GM18951 (cell line): ENCODE data around the gene OCIAD1.
"Not testable (repeated sequence)": the region's sequence is repeated elsewhere in the genome, so short reads cannot be mapped to it uniquely, and the experiment has no call there.

Experiments
- POLR2A ChIP-seq: IDR thresholded peaks from 4 replicates; pipeline ENCODE4 v1.6.1; 2011; ENCODE audit warnings: mild to moderate bottlenecking; ENCODE audit not compliant: insufficient read length, insufficient read depth; ENCODE audit errors: extremely low read depth
- in situ Hi-C: fragments of 300-500 bp; cut with MboI; formaldehyde crosslinking; loops from one replicate; pipeline ENCODE4 v1.12.0; 2022; ENCODE audit warnings: low sequenced_read_pairs, mixed read lengths, inconsistent platforms; ENCODE audit not compliant: unreplicated experiment

OCIAD1 gene

DNA sequence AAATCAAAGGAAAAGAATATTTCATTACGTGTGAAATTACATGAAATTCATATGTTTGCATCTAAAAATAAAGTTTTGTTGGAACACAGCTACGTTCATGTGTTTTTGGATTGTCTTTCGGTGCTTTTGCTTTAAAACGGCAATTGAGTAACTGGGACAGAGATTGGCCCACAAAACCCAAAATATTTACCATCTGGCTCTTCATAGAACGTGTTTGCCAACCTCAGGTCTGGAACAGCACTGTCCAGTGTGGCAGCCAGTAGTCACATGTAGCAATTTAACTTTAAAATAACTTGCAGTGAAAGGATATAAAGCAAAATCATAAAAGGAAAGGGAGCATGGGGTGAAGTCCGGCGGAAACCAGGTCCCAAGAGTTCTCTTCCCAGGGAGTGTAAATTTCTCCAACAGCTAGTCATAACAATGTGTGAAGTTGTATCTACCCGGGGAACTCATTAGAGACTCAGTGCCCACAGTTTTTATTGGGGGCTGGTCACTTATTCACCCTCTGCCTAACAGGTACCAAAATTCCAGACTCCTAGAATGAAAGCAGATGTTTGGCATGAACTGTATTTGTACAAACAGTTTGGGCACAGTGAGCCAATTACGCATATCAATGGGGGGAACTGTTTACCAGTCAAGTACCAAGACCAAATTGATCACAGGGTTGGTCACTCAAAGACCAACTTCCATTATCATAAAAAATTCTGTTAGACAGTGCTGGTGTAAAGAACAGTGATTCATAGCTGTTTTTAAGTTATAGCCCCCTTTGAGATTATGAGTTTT lies 10.3 kb downstream of the OCIAD1 start:
- no peak for TF ChIP-seq POLR2A

DNA sequence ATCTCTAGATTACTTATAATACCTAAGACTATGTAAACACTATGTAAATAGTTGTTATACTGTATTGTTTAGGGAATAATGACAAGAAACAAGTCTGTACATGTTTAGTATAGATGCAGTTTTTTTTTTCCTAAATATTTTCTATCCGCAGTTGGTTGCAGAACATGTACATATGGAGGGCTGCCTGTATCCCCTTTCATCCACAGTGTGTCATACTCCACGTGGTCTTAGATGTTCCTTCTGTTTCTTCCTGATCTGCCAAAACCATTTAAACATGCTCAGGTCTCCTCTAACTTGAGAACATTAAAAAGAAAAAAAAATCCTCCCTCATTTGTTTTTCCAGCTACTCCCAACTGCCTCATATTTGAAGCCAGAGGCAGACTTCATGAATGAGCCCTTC lies 14.0 kb downstream of the OCIAD1 start:
- in situ Hi-C loops = no loop called here
- no peak for TF ChIP-seq POLR2A

More for the DNA sequence above, 10.3 kb downstream of the OCIAD1 start:
- in situ Hi-C loops = no loop called here

DNA sequence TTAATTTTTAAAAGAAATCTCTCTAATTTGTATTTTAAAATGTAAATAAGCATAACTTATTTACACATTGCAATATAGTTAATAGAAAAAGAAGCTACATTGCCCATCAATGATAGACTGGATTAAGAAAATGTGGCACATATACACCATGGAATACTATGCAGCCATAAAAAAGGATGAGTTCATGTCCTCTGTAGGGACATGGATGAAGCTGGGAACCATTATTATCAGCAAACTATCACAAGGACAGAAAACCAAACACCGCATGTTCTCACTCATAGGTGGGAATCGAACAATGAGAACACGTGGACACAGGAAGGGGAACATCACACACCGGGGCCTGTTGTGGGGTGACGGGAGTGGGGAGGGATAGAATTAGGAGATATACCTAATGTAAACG lies 17.9 kb downstream of the OCIAD1 start:
- in situ Hi-C loops = not testable (repeated sequence)

DNA sequence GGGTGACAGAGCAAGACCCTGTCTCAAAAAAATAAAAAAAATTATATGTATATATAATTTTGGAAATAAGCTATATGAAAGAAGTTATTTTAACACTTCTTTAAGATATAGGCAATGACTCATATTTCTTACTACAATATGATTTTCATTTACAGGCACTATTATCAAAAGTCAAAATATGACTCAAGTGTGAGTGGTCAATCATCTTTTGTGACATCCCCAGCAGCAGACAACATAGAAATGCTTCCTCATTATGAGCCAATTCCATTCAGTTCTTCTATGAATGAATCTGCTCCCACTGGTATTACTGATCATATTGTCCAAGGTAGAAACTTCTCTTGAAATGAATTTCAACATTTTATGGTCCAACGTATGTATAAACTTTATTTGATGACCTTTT lies 20.8 kb downstream of the OCIAD1 start:
- in situ Hi-C loops = no loop called here
- TF ChIP-seq POLR2A = no peak

DNA sequence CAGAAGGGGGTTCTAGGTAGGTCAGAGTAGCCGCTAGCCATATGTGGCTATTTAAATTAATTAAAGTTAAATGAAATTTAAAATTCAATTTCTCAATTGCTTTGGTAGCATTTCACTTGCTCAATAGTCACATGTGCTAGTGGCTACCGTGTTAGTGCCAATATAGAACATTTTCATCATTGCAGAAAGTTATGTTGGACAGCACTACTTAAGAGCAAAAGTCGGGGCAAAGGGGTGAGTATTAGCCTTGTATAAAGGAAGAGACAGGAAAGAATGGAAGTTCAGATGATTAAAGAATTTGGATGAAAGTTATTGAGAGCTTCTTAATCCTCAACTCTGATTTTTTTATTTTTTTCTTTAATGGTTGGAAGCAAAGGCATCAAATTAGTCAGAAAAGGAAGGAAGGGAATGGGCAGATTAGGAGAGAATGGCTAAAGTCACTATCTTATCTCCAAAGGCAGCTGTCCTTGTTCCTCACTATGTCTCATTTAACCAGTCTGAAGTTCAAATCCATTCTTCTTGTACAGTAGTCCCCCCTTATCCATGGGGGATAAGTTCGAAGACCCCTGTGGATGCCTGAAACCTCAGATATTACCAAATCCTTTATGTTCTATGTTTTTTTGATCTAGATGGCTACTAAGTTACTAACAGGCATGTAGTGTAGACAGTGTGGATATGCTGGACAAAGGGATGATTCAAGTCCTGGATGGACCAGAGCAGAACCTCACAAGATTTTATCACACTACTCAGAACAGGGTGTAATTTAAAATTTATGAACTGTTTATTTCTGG lies 22.9 kb downstream of the OCIAD1 start:
- in situ Hi-C loops = no loop called here
- no peak for TF ChIP-seq POLR2A

DNA sequence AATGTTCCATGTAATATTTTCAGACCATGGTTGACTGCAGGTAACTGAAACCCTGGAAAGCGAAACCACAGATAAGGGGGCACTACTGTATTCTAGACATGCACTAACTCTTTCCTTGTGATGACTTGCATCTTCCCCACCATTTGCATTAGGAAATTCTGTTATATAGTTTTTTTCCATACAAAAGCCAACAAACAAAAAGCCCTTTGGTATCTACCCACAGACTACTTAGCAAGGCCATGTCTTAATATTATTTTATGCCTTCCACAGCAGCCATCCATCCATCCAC lies 23.5 kb downstream of the OCIAD1 start:
- TF ChIP-seq POLR2A = no peak
- in situ Hi-C loops = no loop called here

DNA sequence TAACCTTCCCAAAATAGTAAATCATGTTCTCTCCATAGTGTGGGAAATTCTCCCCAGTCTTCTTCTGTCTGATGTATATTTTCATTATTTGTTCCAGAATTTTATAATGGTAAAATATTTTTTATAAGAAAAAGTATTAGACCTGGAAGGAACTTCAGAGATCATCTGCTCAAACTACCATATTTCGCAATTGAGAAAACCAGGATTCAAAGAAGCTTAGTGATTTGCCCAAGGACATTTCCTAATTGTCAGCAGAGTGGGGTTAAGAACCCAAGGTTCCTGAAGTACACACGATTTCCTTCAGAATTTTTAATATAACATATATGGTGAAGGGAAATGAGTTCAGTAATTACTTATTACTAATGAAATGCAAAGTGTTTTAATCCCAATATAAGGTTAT lies 24.1 kb downstream of the OCIAD1 start:
- in situ Hi-C loops = no loop called here
- TF ChIP-seq POLR2A = no peak

DNA sequence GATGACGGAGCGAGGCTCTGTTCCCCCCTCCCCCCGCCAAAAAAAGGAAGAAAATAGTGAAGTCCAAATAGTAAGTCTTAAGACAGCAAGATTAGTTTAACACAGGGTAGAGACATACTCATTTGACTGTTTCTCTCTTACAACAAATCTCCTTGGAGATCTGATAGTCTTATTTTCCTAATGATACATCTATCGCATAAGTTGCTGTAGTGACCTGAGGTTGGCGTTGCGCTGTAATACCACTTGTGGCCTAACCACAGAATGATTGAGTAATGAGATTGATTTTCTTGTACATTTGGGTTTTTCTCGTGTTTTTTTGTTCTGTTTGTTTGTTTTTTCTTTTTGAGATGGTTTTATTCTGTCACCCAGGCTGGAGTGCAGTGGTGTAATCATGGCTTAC lies 27.2 kb downstream of the OCIAD1 start:
- no peak for TF ChIP-seq POLR2A
- in situ Hi-C loops = no loop called here

DNA sequence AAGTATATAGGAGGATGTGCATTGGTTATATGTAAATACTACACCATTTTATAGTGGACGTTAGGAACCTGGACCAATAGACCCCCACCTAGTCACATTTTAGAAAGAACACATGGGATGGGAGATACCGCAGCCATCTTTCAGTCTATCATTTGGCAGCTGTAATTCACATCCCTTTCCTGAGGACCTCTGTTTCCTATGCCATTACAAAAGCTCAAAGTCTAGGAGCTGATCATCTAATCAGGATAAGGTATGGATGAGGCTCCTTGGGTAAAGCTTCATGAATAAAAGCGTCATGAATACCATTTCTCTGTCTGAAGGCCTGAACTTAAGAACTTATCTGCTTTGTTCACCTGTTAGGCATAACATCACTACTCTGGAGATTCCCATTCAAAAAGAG lies 31.1 kb downstream of the OCIAD1 start:
- TF ChIP-seq POLR2A = no peak
- in situ Hi-C loops = no loop called here

DNA sequence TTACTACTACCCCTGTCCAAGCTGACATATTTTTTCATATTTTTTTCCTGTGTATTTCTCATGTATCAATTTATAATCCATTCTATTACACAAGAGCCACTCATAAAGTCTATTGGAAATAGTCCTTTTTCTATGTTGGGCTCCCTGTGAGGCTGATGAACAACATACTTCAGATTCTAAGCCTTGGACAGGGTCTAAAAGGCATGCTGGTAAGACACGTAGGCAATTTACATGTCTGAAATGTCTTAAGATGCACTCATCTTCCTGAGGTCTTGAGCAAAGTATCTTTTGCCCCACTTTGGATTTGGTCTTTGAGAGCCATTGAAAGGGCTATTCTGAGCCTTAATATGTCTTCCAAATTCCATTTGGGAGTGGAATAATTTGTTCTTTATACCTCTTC lies 31.8 kb downstream of the OCIAD1 start:
- TF ChIP-seq POLR2A = no peak

DNA sequence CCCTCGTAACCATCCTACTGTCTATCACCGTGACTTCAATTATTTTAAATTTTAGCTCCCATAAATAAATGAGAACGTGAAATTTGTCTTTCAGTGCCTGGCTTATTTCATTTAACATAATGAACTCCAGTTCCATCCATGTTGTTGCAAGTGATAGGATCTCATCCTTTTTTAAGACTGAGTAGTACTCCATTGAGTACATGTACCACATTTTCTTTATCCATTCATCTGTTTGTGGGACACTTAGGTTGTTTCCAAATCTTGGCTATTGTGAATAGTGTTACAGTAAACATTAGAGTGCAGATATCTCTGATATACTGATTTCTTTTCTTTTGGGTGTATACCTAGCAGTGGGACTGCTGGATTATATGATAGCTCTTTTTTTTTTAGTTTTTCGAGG lies 32.8 kb downstream of the OCIAD1 start:
- in situ Hi-C loops = no loop called here
- no peak for TF ChIP-seq POLR2A

More for the DNA sequence above, 31.8 kb downstream of the OCIAD1 start:
- in situ Hi-C loops = no loop called here

DNA sequence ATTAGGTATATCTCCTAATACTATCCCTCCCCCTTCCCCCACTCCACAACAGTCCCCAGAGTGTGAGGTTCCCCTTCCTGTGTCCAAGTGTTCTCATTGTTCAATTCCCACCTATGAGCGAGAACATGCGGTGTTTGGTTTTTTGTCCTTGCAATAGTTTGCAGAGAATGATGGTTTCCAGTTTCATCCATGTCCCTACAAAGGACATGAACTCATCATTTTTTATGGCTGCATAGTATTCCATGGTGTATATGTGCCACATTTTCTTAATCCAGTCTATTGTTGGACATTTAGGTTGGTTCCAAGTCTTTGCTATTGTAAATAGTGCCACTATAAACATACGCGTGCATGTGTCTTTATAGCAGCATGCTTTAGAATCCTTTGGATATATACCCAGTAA lies 33.8 kb downstream of the OCIAD1 start:
- in situ Hi-C loops = not testable (repeated sequence)

DNA sequence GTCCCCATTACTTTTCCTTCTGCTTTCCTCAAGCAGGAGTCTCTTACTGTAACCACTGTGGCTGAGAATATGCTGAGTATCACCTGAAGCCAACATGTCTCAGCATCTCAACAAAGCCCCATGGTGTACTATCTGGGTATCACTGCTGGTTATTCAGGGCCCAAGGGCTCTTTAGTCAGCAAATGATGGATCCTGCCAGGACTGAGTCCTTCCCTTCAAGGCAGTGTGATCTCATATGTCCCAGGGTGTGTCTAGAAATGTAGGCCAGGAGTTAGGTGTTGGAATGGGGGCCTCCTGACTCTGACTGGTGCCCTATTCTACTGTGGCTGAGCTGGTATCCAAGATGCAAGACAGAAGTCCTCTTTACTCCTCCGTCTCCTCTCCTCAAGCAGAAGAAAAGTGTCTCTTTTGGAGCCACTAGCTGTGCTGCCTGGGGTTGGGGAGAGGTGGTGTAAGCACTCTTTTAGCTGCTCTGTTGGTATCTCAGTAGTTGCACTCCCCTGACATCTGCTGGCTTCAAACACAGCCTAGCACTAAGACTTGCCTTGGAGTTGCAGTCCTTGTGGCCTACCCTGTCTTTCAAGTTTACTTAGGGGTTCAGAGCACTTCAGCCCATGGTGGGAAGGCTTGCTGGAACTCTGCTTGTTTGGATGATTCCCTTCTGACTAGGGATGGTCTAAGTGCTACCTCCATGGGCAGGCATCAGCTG lies 47.1 kb downstream of the OCIAD1 start:
- no peak for TF ChIP-seq POLR2A
- in situ Hi-C loops = no loop called here
